ENCODE measurements around the gene CALCA.

- TF ChIP-seq POLR2A (IDR thresholded peaks at IDR 0.05; ENCODE audit: low read length), result no peak
- TF ChIP-seq GATA1 (IDR thresholded peaks at IDR 0.05; ENCODE audit: low read depth, low read length), result no peak
Observed at GRCh38 chr11:14973621-14974514, 1.7 kb upstream of the CALCA start.
